ENCODE measurements around the gene STAG3. TPM values are rescaled to one million over a fixed set of nuclear protein-coding genes. Genes with fewer than 3 reads are reported as not detected.
A peak's percentile ranks its signal among the peaks of the same experiment; 100 is the strongest.

STAG3 gene
- total and polyA plus RNA-seq, 9 of the 15 experiments (the other 6 are each of a cell fraction or from before 2014, with no cell fraction given) = 0.54 to 2.5 (median 1.7) TPM

GRCh38 chr7:100132697-100133151, 45.0 kb upstream of the STAG3 start (continued):
- TF ChIP-seq THRB (CRISPR knock-in tag; conservative IDR thresholded peaks at IDR 0.05) = peak; percentile 76; the same call in 1 of the 2 replicates
- TF ChIP-seq ZC3H11A (IDR thresholded peaks at IDR 0.05; ENCODE audit: low read depth, low read length) = no peak
- TF ChIP-seq HIVEP1 (CRISPR knock-in tag; IDR thresholded peaks at IDR 0.05) = peak; percentile 64; the same call in 1 of the 2 replicates
- TF ChIP-seq CREB1 (IDR thresholded peaks at IDR 0.05) = no peak
- no peak for TF ChIP-seq CREB1 (CRISPR knock-in tag; IDR thresholded peaks at IDR 0.05)
- TF ChIP-seq ZBED1 (IDR thresholded peaks at IDR 0.05) = no peak
- 0 out of 2 replicates have a peak, but pooled peaks have one; percentile 33 for TF ChIP-seq KLF16 (IDR thresholded peaks at IDR 0.05)
- 0 out of 2 replicates have a peak, but pooled peaks have one; percentile 12 for TF ChIP-seq MTA1 (IDR thresholded peaks at IDR 0.05; ENCODE audit: borderline replicate concordance)
- peak; percentile 15; the same call in 1 of the 2 replicates for TF ChIP-seq RAD51 (IDR thresholded peaks at IDR 0.05; ENCODE audit: borderline replicate concordance, low read depth)
- no peak for TF ChIP-seq ZNF584 (CRISPR knock-in tag; IDR thresholded peaks at IDR 0.05; ENCODE audit: low read depth)
- TF ChIP-seq E2F6 (IDR thresholded peaks at IDR 0.05; ENCODE audit: borderline replicate concordance in 1 of 2, extremely low read depth in 1 of 2, insufficient read depth in 1 of 2, insufficient read length in 1 of 2, low read depth in 1 of 2, low read length in 1 of 2, poor library complexity in 1 of 2, severe bottlenecking in 1 of 2) = no peak
- no peak for TF ChIP-seq PML (IDR thresholded peaks at IDR 0.05; ENCODE audit: low read length)
- TF ChIP-seq MXD1 (CRISPR knock-in tag; IDR thresholded peaks at IDR 0.05; ENCODE audit: borderline replicate concordance, poor library complexity, severe bottlenecking) = no peak
- TF ChIP-seq NBN (IDR thresholded peaks at IDR 0.05; ENCODE audit: low read depth) = peak; percentile 41; the same call in 1 of the 2 replicates
- TF ChIP-seq ZFX (CRISPR knock-in tag; IDR thresholded peaks at IDR 0.05) = no peak
- no peak for TF ChIP-seq RBM25 (IDR thresholded peaks at IDR 0.05; ENCODE audit: low read depth, low read length, severe bottlenecking)
- TF ChIP-seq ZMIZ1 (IDR thresholded peaks at IDR 0.05; ENCODE audit: low read depth in 2 of 2, low read length in 2 of 2) = no peak
- TF ChIP-seq MLX (CRISPR knock-in tag; conservative IDR thresholded peaks at IDR 0.05) = 0 out of 4 replicates have a peak, but pooled peaks of 1 of the 2 experiments have one; percentile 21
- TF ChIP-seq PRMT5 (CRISPR knock-in tag; IDR thresholded peaks at IDR 0.05) = no peak

Data from K562 (cell line).